HG03135 (cell line): Measurements from ENCODE around the gene MAGI1.
A peak's percentile ranks its signal among the peaks of the same experiment; 100 is the strongest.
"Not testable (repeated sequence)": the region's sequence is repeated elsewhere in the genome, so short reads cannot be mapped to it uniquely, and the experiment has no call there.

Experiments used
- ATAC-seq: cut with Tn5 transposase; IDR thresholded peaks from one replicate; pipeline ENCODE4 v1.9.1; 2021; ENCODE audit warnings: mild to moderate bottlenecking, moderate library complexity; ENCODE audit not compliant: unreplicated experiment

The MAGI1 gene

GRCh38 chr3:66038726-66039589 lies at the start of gene MAGI1:
Gene MAGI1 (minus strand): TSS chr3:66038918. CDS start chr3:66038308, 610 bp downstream.
- ATAC-seq, result peak; percentile 77

GRCh38 chr3:66083784-66084213 lies 45.1 kb upstream of the MAGI1 start:
- ATAC-seq, result no peak

GRCh38 chr3:66083096-66083678 lies 44.5 kb upstream of the MAGI1 start:
- no peak for ATAC-seq

GRCh38 chr3:66082679-66083078 lies 44.0 kb upstream of the MAGI1 start:
- no peak for ATAC-seq

GRCh38 chr3:66080167-66080566 lies 41.4 kb upstream of the MAGI1 start:
- ATAC-seq, result no peak

- no peak for ATAC-seq
These were observed 39.3 kb upstream of the MAGI1 start for GRCh38 chr3:66077973-66078372.

- ATAC-seq, result no peak
These were observed 38.2 kb upstream of the MAGI1 start for GRCh38 chr3:66076861-66077470.

- ATAC-seq, result no peak
These were observed 36.6 kb upstream of the MAGI1 start for GRCh38 chr3:66075281-66075680.

GRCh38 chr3:66073464-66074141 lies 34.9 kb upstream of the MAGI1 start:
- no peak for ATAC-seq

GRCh38 chr3:66068255-66068654 lies 29.5 kb upstream of the MAGI1 start:
- ATAC-seq, result no peak

- ATAC-seq, result no peak
These were observed 28.4 kb upstream of the MAGI1 start for GRCh38 chr3:66066963-66067617.

GRCh38 chr3:66055289-66055688 lies 16.6 kb upstream of the MAGI1 start:
- ATAC-seq, result no peak

GRCh38 chr3:66053550-66054094 lies 14.9 kb upstream of the MAGI1 start:
- ATAC-seq, result no peak

GRCh38 chr3:66052721-66053549 lies 14.2 kb upstream of the MAGI1 start:
- ATAC-seq, result no peak

GRCh38 chr3:66050821-66051220 lies 12.1 kb upstream of the MAGI1 start:
- ATAC-seq, result no peak

GRCh38 chr3:66048051-66048395 lies 9.3 kb upstream of the MAGI1 start:
- no peak for ATAC-seq

- no peak for ATAC-seq
These were observed 8.8 kb upstream of the MAGI1 start for GRCh38 chr3:66047311-66048050.

GRCh38 chr3:66046321-66046720 lies 7.6 kb upstream of the MAGI1 start:
- not testable (repeated sequence) for ATAC-seq

- ATAC-seq, result no peak
These were observed 3.1 kb upstream of the MAGI1 start for GRCh38 chr3:66041828-66042227.
